GM12891 (cell line): Measurements from ENCODE around the gene GLYR1.

ENCODE experiments used
- DNase-seq: peaks from one replicate; pipeline ENCODE4 v3.0.0; 2011; ENCODE audit warnings: low spot score; ENCODE audit not compliant: insufficient read length
- FAIRE-seq: peaks from 2 replicates; lab custom pipeline; 2011; peaks lifted over from hg19 to GRCh38; lab: Jason Lieb, UNC
- PAX5 ChIP-seq: IDR thresholded peaks from 2 replicates; pipeline ENCODE4 v1.6.1; 2011; ENCODE audit warnings: low read length, moderate library complexity, mild to moderate bottlenecking; ENCODE audit not compliant: insufficient read depth, severe bottlenecking
- POLR2A ChIP-seq: IDR thresholded peaks from 2 replicates; pipeline ENCODE4 v1.6.1; 2011; ENCODE audit warnings: low read depth, low read length, control low read depth
- POLR2AphosphoS5 ChIP-seq: IDR thresholded peaks from 2 replicates; pipeline ENCODE4 v1.6.1; 2011; ENCODE audit warnings: low read depth, low read length, control low read depth
- POU2F2 ChIP-seq: IDR thresholded peaks from 2 replicates; pipeline ENCODE4 v1.6.1; 2011; ENCODE audit warnings: low read depth, mild to moderate bottlenecking, control low read depth, low read length, moderate library complexity
- SPI1 ChIP-seq: IDR thresholded peaks from 2 replicates; pipeline ENCODE4 v1.6.1; 2011; ENCODE audit warnings: low read depth, low read length, control low read depth
- TAF1 ChIP-seq: IDR thresholded peaks from 2 replicates; pipeline ENCODE4 v1.6.1; 2011; ENCODE audit warnings: low read depth, low read length, control low read depth

GLYR1 gene

DNA sequence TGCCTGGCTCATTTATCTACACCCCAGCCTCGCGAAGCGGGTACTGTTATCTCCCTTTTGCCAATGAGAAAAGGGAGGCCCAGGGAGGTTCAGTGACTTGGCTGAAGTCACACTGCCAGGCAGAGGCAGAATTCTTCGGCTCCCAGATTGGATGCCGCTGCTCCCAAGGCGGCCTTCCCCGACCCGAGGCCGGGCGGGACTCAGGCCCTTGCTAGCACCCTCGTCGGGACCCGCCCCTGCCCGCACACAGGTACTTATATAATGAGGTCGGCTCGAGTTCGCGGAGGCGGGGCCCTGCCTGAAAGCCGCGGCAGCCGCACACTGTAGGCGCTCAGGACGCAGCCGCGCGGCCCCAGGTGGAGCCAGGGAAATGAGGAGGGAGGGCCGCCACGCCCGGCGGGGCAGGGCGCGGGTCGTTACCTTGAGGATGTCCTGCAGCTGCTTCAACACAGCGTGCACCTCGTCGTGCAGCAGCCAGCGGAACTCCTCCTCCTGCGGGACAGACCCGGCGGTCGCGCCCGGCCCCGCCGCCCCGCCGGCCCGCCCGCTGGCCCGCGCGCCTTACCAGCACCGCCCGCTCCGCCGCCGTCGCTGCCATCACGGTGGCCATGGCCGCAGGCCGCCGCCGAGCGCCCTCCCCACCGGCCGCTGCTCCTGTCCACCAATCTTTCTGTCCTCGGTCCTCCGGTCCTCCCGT, 45.0 kb downstream of the GLYR1 start, which contains the start of gene ROGDI:
Gene ROGDI, minus strand, starts transcription at position 672 of the 697 bp plus-strand sequence. Its CDS starts 62 bp downstream, at position 610.
- FAIRE-seq (no peak), DNase-seq (peak; percentile 71)
- TF ChIP-seq PAX5 (no peak), POLR2A (no peak), TAF1 (no peak), SPI1 (no peak), POU2F2 (no peak), POLR2AphosphoS5 (no peak)

- FAIRE-seq, result no peak
- DNase-seq, result no peak
- no peak for TF ChIP-seq POLR2A
- TF ChIP-seq TAF1, result no peak
- no peak for TF ChIP-seq PAX5
These were observed 45.8 kb downstream of the GLYR1 start for GRCh38 chr16:4801051-4801961.

GRCh38 chr16:4800290-4801041, 46.6 kb downstream of the GLYR1 start:
- no peak for FAIRE-seq
- peak; percentile 33 for DNase-seq
- TF ChIP-seq PAX5 (no peak), SPI1 (peak; percentile 26; the same call in 1 of the 2 replicates), POLR2A (no peak)

DNA sequence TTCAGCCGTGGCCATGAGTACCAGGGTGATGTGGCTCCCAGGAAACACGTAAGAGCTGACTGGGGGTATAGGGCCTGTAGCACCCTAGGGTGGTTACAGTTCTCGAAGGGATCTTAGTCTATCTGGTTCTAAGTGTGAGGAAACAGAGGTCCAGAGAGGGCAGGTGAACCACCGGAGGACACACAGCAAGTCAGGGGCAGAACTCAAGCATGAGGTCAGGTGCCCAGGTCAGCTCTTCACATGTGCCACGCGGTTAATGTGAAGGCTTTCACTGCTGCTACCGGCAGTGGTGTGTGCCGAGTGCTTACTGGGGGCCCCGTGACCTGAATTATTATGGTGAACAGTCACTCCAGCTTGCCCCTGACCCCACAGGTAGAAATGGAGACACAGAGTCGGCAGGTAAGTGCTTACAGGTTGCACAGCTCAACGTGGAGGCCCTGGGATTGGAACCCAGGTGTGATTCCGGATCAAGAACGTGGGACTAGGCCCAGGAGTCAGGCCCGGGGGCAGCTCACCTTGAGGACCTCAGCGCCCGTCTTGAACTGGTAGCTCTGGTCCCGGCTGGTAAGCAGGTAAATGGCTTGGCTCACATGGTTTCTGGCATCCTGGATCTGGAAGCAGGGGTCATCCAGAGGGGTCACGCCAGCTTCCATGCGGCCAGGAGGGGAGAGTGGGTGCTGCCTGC, 47.8 kb downstream of the GLYR1 start:
- FAIRE-seq, result no peak
- TF ChIP-seq TAF1, result no peak
- no peak for TF ChIP-seq POU2F2
- no peak for TF ChIP-seq SPI1
- no peak for TF ChIP-seq POLR2AphosphoS5
- no peak for TF ChIP-seq POLR2A
- no peak for TF ChIP-seq PAX5

DNA sequence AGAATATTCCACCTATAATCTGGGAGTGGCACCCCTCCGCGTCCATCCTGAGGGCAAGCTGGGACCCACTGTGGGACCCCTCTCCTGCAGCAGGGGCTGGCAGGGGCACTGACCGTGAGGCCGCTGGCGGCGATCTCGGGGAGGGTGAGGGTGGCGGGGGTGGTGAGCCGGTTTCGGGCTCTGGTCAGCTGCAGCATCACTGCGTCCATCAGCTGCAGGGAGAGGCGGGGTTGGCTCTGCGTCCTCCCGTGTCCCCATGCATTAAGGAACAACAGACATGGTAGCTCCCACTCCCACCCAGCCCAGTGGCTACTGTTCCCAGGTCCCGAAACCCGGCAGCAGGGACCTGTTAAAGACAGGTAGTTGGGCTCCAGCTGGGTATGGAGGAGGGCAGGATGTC, 48.6 kb downstream of the GLYR1 start:
- FAIRE-seq (no peak), DNase-seq (no peak)

More for the DNA sequence above, 47.8 kb downstream of the GLYR1 start:
- no peak for DNase-seq

GRCh38 chr16:4797805-4798252, 49.3 kb downstream of the GLYR1 start:
- TF ChIP-seq POU2F2, result no peak
- TF ChIP-seq POLR2AphosphoS5, result no peak
- no peak for TF ChIP-seq SPI1
- no peak for TF ChIP-seq PAX5
- TF ChIP-seq POLR2A, result no peak
- TF ChIP-seq TAF1, result no peak
- FAIRE-seq (no peak), DNase-seq (no peak)

More for the DNA sequence above, 48.6 kb downstream of the GLYR1 start:
- no peak for TF ChIP-seq SPI1
- no peak for TF ChIP-seq POLR2A
- no peak for TF ChIP-seq POLR2AphosphoS5
- no peak for TF ChIP-seq POU2F2
- TF ChIP-seq PAX5, result no peak
- no peak for TF ChIP-seq TAF1

DNA sequence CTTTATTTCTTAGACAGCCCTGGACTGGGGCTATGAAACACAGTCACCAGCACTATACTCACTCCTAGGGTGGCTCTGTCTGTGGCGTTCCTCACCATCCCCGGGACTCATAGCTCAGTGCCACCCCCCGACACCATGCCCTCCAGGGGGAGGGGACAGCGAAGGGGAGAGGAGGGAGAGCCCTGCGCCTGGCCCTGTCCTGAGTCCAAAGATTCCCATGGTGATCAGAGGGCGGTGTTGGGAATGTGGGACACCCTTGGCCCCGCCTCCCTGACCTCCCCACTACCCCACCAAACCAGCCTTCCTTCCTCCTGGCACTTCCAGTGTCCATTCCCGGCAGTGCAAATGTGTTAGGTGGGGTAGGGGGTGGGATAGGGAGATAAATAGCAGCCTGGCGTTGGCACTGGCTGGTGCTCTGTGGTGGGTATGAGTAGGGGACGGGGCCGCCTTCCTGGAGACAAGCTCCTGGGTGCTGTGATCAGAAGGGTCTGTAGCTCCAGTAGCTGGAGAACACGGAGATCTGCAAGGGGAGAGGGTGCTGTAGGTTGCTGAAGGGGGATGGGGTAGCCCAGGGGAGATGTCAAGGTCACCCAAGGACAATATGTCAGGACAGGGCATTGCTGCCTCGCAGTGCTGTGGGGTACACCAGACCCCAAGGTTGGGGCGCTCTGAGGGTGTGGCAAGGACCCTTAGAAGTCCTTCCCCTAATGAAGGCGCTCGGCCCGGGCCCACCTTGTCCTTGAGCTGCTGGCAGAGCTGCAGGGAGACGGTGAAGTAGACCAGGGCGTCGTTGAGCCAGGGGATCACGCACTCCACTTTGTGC, 49.9 kb downstream of the GLYR1 start:
- no peak for DNase-seq
- FAIRE-seq, result no peak

More for the DNA sequence above, 49.9 kb downstream of the GLYR1 start:
- TF ChIP-seq SPI1 (no peak), POU2F2 (no peak), POLR2AphosphoS5 (no peak), TAF1 (no peak), POLR2A (no peak), PAX5 (no peak)
